CD4-positive, alpha-beta T cell treated with Interleukin-4 for 4 hours (primary cell): Measurements from ENCODE around the gene AMDHD1.

Experiments used
- DNase-seq: peaks from one replicate; pipeline ENCODE4 v3.0.0-alpha.2; 2020

AMDHD1 gene, protein sequence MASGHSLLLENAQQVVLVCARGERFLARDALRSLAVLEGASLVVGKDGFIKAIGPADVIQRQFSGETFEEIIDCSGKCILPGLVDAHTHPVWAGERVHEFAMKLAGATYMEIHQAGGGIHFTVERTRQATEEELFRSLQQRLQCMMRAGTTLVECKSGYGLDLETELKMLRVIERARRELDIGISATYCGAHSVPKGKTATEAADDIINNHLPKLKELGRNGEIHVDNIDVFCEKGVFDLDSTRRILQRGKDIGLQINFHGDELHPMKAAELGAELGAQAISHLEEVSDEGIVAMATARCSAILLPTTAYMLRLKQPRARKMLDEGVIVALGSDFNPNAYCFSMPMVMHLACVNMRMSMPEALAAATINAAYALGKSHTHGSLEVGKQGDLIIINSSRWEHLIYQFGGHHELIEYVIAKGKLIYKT

DNA sequence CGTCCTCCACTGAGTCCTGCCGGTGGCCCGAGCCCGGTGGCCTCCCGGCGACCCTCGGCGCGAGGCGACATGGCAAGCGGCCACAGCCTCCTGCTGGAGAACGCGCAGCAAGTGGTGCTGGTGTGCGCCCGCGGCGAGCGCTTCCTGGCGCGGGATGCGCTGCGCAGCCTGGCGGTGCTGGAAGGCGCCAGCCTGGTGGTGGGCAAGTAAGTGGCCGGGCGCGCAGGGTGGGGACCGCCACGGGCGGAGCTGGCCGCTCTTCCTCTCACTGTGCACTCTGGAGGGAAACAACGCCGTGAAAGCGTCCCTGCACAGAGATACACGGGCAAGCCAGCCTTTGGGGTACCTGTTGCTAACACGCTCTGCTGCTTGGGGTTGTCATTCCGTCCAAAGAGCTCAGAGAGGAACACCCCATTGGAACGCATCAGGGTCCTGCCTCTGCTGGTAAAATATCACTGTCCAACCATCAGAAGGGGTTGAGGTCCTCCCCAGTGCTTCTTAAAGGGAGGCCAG lies at the start of gene AMDHD1:
Gene AMDHD1 (plus strand): TSS at position 2 of the 513 bp plus-strand sequence. CDS start 68 bp downstream, at position 70.
- DNase-seq: peak; percentile 52

DNA sequence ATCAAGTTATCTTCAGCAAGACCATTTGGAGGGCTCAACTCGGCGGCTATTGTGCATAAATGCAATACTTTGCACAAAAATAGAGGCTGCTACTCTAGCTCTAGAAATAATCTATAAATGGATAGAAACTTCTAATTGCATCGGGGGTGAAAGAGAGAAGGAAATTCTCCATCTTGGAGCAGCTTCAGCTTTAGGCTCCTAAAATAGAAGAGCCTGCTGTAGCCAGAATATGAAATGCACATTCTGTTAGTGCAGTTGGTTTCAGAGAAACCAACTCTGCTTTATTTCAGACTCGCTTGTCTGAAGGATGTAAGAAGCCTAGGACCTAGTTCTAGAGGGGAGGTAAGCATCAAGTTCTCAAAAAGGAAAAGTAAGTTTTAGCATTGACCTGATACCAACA lies 46.3 kb upstream of the AMDHD1 start:
- no peak for DNase-seq

DNA sequence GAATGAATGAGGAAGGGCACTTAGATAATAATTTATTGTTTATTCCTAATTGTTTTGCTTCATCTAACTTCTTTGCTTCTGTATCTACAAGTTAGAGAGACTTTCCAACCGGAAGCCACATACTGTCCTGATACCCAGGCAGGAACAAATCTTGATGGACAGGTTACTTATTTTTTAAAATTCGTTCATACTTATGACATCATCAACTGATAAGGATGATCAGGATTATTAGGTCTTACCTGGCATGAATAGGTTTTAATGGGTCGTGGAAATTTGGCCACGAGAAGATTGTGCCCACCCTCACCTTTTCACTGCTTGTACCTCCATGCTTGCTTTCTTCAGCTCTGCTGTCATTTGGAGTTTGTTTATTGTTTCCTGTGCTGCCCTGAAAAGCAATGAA lies 45.0 kb upstream of the AMDHD1 start:
- DNase-seq: no peak

DNA sequence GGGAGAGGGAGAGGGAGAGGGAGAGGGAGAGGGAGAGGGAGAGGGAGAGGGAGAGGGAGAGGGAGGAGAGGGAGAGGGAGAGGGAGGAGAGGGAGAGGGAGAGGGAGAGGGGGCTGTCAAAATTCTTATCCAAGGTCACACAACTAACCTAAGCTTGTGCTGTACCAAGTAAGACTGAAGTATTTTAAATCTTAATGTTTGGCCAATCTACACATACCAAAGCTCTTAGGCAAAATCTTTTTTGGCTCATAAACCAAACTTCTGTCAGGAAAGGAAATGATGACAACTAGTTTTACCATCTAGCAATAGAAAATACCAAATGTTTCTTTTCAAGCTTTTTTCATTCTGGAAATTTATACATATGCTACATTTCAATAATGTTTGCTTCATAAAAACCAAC lies 34.6 kb upstream of the AMDHD1 start:
- DNase-seq: no peak

DNA sequence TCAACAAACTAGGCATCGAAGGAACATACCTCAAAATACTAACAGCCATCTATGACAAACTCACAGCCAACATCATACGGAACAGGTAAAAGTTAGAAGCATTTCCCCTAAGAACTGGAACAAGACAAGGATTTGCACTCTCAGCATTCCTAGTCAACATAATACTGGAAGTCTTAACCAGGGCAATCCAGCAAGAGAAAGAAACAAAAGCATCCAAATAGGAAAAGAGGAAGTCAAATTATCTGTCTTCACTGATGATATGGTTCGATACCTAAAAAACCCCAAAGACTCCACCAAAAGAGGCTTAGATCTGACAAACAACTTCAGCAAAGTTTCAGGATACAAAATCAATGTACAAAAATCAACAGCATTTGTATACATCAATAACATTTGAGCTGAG lies 33.3 kb upstream of the AMDHD1 start:
- DNase-seq: no peak

DNA sequence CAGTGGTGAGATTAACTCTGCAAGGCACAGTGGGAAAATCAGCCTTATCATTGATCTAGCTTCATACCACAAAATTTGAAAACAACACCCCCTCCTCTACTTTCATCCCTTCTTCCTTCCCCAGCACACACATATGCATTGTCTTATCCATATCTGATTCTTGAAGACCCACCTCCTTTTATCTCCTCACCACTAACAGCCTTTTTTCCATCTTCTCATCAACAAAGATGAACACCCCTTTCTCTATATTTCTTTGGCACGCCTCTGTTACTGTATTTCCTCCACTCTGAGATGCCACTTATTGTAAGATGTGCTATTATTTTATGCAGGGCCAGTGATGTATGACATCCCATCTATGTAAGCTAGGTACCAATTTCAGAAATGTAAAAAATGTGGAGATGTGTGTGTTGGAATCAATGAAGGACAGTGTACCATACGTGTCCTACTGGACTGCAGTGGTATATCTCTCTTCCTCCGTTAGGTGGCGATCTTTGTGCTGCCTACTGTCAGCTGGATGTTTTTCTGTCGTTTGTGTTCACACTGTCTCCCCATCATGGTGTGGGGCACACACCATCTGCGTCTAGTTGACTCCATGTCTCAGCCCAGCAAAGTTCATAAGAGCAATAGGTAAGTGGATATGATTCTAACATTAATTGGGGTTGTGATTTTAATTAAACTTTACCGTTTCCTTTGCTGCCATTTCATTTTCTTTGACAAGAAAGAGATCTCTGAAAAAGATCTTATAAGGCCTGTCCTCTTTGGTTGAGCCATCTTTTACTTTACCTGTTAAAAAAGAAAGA lies 24.7 kb upstream of the AMDHD1 start:
- peak; percentile 69 for DNase-seq

DNA sequence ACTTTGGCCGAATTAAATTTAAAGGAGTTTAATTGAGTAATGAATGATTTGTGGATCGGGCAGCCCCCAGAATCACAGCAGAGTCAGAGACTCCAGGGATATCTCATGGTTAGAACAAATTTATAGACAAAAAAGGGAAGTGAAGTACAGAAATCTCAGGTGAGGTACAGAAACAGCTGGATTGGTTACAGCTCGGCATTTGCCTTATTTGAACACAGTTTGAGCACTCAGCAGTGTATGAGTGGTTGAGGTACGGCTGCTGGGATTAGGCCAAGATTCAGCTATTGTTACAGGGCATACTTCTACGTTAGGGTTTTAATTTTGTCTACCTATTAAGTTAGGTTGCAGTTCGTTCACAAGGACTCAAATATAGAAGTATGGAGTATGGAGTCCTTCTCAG lies 24.0 kb upstream of the AMDHD1 start:
- DNase-seq: no peak

DNA sequence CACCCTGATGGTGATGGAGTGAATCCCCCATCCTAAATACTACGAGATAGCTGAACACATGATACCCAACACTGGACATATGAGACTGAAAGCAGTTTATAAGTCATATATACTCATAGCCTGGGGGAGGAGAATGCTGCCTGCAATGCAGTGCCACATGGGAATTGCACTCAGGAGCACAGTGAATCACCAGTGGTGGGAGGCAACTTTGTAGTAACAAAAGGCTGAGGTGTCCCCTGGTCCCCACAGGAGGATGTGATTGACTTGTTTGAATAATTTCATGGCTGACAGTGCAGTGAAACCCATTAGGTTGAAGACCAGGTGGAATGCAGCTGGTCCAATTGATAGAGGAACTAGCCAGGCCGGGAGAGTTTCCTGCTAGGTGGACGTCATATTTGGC lies 20.9 kb upstream of the AMDHD1 start:
- no peak for DNase-seq

DNA sequence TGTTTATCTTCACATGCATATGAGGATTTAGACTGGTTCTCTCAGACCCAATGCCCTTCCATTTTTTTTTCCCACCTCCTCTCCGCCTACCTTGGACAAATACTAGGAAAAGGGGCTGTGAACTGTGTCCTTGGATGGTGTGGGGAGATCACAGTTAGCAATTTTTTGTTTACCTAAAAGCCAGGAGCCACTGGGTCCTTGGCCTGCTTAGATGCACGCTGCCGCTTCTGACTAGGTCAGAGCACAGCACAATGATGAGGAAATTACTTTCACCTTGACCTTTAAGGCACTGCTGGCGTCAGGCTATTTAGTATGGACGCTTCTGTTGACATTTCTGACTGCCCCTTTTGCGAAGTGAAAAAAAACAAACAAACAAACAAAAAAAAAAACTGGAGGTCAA lies 2.6 kb upstream of the AMDHD1 start:
- no peak for DNase-seq

DNA sequence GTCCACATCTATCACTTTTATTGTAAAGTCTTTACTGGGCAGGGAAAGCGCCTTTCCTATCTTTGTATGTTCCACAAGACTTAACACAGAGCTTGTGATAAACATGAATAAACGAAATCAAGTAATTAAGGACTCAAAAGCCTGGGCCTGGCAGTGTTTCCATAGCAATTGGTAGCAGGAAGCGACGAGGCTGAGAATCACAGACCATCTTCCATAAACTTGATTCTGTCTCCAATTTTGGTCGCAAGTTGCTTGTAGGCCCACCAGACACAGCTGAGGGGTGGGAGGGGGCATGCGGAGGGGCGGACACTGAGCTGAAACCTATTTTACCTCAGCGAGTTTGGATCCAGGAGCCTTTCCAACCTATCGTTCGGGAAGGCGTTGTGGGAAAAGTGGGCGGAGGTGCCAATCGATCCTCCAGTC lies 1.0 kb upstream of the AMDHD1 start:
- DNase-seq: no peak

DNA sequence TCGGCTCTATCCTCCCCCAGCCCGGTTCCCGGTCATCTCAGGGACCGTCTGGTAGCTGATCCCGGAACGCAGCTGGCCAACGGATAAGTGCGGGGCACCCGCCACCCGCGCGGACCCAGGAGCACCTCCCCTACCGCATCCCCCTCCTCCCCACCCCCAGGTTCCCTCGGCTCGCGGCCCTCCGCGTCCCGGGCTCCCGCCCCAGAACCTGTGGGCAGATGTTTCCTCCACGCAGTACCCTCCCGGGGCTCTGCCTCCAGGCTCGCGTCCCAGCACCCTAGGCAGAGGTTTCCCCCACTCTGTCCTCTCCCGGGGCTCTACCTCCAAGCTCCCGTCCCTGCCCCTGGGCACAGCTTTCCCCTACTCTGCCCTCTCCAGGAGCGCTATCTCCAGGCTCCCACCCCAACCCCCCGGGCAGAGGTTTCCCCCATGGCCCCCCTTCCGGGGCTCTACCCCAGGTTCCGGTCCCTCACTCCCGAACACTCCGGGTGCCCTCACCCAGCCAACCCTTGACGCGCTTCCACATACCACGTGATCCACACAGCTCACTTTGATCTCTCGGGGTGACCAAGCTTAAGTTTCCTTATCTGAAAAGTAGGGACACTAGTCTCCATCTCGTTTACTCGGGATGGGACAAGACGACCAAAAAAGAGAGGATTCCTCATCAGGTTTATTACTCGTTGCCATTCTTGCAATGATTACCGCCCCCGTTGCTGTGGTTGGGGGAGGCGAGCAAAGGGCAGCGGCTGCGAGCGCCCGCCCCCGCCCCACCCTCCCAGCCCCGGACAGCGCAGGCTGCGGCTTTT lies 404 bp upstream of the AMDHD1 start, which contains the start of gene CCDC38:
Gene CCDC38 (minus strand): TSS at position 91 of the 806 bp plus-strand sequence. CDS start 6,105 bp downstream, outside the sequence.
- DNase-seq: peak; percentile 86

DNA sequence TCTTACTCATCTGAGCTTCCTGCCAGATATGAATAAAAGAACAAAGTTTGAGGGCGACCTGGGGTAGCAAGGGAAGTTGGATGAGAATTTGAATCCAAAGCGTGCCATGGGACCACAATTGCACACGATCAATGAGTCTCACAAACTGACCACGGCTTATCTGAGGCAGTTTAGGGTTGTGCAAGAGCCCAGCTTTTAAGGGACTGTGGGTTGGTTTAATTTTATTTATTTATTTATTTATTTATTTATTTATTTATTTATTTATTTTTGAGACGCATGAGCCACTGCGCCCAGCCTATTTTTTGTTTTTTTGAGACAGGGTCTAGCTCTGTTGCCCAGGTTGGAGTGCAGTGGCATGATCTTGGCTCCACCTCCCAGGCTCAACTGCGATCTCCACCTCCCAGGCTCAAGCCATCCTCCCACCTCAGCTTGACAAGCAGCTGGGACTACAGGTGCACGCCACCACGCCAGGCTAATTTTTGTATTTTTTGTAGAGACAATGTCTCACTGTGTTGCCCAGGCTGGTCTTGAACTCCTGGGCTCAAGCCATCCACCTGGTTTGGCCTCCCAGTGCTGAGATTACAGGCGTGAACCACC lies 1.1 kb downstream of the AMDHD1 start:
- no peak for DNase-seq

DNA sequence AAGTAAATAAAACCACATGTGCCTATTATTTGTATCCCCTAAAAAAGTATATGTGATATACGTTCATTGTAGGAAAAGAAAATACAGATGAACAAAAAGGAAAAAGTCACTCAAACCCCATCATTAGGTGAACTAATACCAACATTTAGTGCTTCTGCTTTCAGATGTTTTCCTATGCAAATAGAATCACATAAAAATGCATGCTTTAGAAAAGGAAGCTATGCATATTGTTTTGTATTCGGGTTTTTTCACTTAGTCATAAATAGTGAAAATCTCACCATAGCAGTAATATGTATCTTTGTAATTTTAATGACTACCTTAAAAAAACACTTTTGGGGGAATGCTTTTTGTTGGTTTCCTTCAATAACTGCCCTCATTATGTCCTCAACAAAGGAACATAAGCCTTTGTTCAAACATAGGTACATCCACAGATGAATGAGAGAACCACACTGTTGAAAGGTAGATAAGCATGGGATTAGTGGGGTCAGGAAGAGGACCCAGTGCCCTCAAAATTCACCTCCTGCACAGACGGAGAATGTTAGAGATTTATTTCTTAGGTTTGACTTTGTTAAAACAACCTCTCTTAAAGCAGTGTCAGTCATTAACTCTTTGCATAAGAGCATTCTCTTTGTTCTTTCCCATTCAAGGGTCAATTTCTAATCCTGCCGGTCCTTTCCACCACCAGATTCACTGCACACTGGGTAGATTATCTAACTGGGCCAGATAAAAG lies 6.5 kb downstream of the AMDHD1 start:
- no peak for DNase-seq

DNA sequence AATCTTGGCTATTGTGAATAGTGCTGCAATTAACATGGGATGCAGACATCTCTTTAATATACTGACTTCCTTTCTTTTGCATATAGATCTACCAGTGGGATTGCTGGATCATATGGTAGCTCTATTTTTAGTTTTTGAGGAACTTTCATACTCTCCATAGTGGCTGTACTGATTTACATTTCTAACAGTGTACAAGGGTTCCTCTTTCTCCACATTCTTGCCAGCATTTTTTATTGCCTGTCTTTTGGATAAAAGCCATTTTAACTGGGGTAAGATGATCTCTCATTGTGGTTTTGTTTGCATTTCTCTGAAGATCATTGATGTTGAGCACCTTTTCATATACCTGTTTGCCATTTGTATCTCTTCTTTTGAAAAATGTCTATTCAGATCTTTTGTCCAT lies 8.4 kb downstream of the AMDHD1 start:
- DNase-seq: no peak

DNA sequence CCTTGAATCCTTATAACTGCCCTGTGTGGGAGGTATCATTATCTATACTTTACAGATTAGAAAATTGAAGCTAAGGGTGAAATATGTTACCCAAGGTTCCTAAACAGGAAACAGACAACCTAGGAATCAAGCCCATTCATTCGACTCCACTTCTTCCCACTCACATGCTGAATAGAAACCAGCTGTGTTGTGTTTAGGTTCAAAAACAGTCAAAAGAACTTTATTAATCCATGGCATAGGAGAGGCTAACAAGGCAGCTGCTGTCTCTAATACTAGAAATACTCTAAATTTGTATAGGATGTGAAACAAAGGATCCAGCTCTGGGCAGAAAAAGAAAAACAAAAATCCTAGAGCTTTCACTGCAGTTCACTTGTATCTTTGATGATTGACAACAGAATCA lies 9.9 kb downstream of the AMDHD1 start:
- no peak for DNase-seq

DNA sequence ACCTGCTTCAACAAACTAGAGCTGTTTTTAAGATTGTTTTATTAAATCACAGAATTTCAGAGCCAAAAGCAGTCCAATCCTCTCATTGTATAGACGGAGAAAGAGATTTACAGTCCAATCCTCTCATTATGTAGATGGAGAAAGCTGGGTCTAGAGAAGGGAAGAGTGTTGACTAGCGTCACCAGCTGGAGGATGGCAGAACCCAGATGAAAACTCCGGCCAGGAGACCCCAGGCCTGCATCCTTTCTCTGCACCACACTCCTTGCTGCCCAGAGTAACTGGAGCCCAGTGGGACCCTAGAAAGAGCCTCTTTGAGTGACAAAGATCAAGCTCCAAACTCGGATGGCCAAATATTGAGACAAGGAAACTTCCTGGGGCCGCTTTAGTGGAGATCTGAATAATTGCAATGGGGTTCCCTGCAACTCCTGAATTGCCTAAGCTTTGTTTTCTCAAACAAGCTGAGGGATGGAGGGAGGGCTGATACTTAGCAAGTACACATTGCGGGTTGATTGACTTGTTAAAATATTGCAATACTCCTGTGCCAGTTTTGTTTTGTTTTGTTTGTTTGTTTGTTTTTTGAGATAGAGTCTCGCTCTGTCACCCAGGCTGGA lies 12.5 kb downstream of the AMDHD1 start:
- DNase-seq: no peak

DNA sequence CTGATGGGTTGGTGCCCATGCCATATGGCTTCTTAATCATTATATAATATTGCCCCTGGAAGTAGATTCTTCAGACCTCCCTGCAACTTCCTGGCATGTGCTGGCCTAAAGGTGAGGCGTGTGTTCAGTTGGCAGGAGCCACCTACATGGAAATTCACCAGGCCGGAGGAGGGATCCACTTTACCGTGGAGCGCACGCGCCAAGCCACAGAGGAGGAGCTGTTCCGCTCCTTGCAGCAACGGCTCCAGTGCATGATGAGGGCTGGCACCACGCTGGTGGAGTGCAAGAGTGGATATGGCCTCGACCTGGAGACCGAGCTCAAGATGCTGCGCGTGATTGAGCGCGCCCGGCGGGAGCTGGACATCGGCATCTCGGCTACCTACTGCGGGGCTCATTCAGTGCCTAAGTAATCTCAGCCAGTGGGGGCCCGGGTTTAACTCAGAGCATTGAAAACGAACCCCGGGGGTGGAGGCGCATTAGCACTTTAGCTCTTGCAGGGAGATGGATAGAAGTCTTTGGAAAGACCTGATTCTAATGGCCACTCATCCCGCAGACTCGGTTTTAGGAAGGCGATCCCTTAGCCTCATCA lies 13.5 kb downstream of the AMDHD1 start:
- no peak for DNase-seq

DNA sequence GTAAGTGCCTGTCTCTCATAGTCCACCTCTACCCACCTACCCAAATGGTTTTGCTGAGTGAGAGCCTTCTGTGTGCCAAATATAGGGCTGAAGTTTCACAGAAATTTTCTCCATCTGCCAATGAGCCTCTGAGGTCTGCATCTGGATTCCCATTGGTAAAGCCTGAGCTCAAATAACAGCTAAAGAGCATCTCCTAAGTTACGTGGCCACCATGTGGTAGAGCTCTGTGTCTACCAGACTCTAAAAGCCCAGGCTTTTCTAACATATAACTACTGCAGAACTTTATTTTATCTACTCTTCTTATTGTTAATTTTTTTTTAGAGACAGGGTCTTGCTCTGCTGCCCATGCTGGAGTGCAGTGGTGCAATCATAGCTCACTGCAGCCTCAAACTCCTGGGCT lies 16.0 kb downstream of the AMDHD1 start:
- DNase-seq: no peak

DNA sequence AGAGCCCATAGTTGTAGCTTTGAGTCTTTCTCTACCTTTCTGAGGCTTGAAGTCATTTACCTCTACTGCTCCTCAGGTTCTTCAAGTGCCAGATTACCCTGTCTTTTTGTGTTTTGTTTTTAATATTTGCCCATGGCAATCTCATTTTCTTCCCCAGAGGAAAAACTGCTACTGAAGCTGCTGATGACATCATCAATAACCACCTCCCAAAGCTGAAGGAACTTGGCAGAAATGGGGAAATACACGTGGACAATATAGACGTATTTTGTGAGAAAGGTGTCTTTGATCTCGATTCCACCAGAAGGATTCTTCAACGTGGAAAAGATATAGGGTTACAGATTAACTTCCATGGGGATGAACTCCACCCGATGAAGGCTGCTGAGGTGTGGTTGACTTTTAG lies 17.1 kb downstream of the AMDHD1 start:
- no peak for DNase-seq

DNA sequence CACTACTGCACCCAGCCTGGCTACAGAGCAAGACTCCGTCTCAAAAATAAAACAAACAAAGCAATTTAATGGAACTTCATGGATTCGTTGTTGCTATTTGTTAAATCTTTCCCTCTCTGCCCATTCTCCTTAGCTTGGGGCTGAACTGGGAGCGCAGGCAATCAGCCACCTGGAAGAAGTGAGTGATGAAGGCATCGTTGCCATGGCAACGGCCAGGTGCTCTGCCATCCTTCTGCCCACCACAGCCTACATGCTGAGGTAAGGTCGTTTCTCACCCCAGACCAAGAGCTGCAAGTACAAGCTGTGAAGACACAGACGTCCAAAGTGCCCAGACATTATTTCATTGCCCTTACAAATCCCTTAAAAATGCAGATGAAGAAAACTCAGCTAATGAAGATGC lies 19.1 kb downstream of the AMDHD1 start:
- DNase-seq: no peak

DNA sequence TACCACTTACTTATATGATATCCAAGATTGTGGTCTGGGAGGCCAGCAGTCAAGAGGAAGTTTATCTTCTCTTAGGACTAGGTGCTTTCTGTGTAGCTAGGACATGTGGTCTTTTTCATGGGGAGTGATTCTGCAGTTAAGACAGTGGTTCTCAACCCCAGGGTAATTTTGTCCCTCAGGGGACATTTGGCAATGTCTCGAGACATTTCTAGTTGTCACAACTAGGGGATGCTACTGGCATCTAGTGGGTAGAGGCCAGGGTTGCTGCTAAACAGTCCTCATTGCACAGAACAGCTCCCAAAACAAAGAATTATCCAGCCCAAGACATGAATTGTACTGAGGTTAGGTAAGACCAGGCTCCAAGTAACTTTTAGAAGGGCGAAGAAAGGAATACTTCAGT lies 20.0 kb downstream of the AMDHD1 start:
- no peak for DNase-seq
